HG03108 (cell line): ENCODE data around the gene TMEM52.
"Not testable (repeated sequence)": the region's sequence is repeated elsewhere in the genome, so short reads cannot be mapped to it uniquely, and the experiment has no call there.

Experiments used
- ATAC-seq: cut with Tn5 transposase; IDR thresholded peaks from one replicate; pipeline ENCODE4 v1.9.1; 2021; ENCODE audit warnings: moderate library complexity; ENCODE audit not compliant: unreplicated experiment

TMEM52 gene

DNA sequence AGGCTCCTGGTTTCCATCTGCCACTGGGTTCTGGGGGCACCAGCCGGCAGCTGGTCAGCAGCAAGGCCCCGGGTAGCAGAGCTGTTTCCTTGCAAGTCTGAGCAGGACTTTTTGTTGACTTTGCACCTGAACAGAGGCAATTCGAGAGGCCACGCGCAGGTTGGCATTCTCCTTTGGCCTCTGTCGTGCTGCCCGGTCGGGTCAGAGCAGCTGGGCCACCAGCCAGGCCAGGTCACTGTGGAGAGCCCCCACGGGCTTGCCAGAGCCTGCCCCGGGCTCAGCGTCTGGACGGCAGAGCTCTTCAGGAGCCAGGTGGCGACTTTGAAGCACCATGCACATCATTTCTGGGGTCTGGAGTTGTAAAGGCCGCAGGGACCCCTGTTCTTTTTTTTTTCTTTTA lies 28.4 kb upstream of the TMEM52 start:
- no peak for ATAC-seq

GRCh38 chr1:1946540-1946939 lies 27.5 kb upstream of the TMEM52 start:
- no peak for ATAC-seq

DNA sequence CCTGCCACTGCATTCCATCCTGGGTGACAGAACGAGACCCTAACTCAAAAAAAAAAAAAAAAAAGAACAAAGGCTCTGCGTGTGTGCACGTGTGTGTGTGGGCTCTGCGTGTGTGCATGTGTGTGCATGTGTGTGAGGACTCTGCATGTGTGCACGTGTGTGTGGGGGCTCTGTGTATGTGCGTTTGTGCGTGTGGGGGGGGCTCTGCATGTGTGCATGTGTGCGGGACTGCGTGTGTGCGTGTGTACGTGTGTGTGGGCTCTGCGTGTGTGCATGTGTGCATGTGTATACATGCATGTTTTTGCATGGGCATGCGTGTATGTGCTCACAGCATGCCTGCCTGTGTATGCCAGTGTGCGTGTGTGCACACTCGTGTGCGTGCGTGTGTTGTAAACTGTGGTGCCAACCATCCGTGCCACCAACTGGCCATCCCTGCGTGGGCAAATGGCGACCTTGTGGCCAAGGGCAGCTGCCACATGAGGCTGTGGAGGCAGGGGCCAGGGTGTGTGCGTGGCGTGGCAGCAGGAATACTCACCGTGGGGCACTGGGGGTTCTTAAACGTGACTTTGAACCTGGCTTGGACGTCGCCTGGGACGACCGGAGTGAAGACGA lies 26.8 kb upstream of the TMEM52 start:
- no peak for ATAC-seq

- ATAC-seq, result no peak
Observed at GRCh38 chr1:1943834-1944570, 24.9 kb upstream of the TMEM52 start.

GRCh38 chr1:1942753-1943656 lies 23.9 kb upstream of the TMEM52 start:
- ATAC-seq, result no peak

- ATAC-seq, result no peak
Observed at GRCh38 chr1:1941868-1942752, 23.0 kb upstream of the TMEM52 start.

DNA sequence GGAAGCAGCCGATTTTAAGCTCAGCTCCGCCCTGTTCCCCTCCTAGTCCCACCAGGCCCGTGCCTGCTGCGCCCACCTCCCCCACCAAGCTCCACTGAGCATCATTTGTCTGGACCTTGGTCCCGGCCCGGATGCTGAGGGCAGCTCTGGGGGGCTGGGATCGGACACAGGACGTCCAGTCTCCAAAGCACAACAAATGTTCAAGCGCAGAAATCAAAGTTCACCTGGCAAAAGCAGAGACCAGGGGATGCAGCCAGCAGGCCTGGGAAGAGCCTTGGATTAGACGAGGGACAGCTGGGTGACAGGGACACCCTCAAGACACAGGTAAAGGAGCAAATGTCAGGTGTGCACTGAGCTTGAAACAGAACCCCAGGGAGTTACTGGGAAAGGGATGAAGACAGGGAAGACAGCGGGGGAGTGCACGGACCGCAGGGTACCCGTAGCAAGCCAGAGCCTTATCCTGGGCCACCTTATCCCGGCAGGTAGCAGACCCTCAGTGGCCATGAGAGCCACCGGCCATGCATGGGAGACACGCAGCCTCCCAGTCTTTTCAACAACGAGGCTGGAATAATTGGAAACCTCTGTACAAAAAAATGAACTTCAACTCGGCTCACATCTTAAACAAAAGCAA lies 22.2 kb upstream of the TMEM52 start:
- no peak for ATAC-seq

DNA sequence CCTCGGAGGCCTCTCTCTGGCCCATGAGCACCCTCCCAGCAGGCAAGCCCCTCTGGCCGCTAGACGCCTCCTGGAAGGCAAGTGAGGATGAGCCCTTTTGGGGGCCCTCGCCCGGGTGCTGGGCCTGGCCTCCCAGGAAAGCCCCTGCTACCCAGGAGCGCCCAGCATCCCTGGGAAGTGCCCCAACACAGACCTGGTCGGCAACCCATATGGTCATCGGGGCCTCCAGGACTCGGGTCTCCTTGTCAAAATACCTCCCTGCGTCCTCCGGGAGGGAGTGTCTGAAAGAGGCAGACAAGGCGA lies 21.0 kb upstream of the TMEM52 start:
- ATAC-seq, result no peak

DNA sequence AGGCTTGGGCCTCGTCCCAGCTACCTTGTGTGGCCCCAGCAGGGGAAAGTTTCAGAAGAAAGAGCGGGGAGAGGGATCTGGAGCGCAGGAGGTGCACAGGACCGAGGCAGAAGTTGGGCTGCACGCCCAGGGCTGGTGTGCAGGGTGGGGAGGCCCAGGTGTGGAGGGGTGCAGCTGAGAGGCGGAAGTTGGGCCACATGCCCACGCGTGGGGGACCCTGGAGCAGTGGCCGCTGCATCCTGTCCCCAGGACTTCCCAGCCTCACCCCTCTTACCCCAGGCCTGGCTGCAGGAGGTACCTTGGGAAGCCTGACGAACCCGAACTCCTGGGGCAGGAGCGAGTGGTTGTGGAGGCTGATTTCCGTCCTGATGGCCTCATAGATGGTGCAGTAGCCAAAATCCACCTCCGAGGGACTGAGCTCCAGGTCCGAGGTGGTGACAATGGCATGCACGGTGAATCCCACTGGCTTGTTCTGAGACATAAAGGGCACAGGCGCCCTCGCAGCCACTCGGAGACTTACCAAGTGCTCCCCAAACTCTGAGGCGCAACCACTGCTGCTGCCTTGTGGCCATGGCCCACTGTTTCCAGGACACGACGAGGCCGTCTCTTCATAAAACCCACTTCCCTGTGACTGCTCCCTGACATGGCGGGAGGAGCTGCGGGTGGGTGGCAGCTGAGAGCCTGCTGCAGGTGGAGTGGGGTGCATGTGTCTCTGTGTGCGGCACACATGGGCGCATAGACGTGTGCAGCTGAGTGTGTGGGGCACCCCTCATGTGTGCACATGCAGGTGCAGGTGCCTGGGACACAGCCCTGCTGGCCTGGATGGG lies 20.4 kb upstream of the TMEM52 start:
- ATAC-seq, result no peak

GRCh38 chr1:1938613-1939295 lies 19.7 kb upstream of the TMEM52 start:
- no peak for ATAC-seq

DNA sequence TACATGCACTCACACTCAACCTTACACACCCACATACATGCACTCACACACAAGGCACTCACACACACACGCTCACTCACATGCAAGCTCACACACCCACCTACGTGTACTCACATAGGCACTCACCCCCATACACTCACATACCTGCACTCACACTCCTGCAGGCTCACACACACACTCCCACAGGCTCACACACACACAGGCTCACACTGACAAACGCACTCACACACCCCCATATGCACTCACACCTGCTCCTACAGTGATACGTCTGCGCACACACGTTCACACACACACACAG lies 19.1 kb upstream of the TMEM52 start:
- no peak for ATAC-seq

DNA sequence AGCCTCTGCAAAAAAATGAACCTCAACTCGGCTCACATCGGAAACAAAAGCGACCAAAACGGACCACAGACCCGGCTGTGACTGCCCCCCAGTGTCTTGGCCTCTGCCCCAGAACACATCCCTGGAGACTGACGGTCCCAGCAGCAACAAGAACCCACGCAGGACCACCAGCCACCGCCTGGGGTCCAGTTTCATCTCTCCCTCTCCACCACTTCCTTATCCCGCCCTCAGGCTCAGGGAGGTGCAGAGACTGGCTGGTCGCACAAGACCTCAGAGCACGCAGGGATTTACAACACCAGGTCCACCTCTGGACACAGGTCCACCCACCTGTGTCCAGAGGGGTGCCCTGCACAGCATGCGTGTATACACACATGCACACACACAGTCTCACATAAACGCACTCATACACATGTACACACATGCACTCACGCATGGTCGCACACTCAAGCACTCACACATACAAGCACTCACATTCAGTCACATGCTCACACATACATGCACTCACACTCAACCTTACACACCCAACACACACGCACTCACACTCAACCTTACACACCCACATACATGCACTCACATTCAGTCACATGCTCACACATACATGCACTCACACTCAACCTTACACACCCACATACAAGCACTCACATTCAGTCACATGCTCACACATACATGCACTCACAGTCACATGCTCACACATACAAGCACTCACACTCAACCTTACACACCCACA lies 18.6 kb upstream of the TMEM52 start:
- ATAC-seq, result no peak

DNA sequence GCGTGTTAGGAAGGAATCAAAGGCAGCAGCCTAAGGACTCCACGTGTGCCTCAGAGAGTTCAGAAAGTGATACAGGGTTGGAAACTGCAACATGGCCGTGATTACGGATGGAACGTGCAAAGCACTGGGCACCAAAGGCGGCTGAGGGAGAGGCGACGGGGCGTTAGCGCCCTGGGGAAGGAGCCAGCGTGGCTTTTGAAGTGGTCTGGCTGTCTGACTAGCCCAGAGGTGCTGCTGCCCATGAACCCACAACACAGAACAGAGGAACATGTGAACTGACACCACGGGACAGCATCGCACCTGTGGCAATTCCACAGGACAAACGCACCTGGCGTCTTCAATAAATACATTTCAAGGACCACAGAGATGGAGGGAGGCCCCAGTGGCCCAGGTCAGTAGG lies 18.0 kb upstream of the TMEM52 start:
- no peak for ATAC-seq

DNA sequence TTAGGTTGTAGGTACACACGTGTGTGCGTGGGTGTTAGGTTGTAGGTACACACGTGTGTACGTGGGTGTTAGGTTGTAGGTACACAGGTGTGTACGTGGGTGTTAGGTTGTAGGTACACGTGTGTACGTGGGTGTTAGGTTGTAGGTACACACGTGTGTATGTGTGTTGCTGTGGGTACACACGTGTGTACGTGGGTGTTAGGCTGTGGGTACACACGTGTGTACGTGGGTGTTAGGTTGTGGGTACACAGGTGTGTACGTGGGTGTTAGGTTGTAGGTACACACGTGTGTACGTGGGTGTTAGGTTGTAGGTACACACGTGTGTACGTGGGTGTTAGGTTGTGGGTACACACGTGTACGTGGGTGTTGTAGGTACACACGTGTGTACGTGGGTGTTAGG lies 15.8 kb upstream of the TMEM52 start:
- not testable (repeated sequence) for ATAC-seq

GRCh38 chr1:1929639-1930545 lies 10.8 kb upstream of the TMEM52 start:
- ATAC-seq, result no peak

GRCh38 chr1:1929102-1929638 lies 10.1 kb upstream of the TMEM52 start:
- ATAC-seq, result no peak
